CD14-positive monocyte (primary cell): ENCODE data around the gene RNU6-9. TPM values are rescaled to one million over a fixed set of nuclear protein-coding genes. Genes with fewer than 3 reads are reported as not detected.

Experiments used
- DNase-seq, 3 donors: peaks; one replicate each; pipeline ENCODE4 v3.0.0-alpha.2; 2011 to 2022
- H2AFZ ChIP-seq: 2 replicates; pipeline ENCODE4 v1.6.0; 2012; ENCODE audit warnings: mild to moderate bottlenecking, low read depth, low read length, inconsistent platforms; ENCODE audit not compliant: insufficient read depth, poor library complexity, severe bottlenecking
- H3K27ac ChIP-seq, 2 donors: 1 replicate in 1 of 2; 2 replicates in 1 of 2; pipeline ENCODE4 v1.5.1; 2012 to 2013; ENCODE audit warnings: low read length in 2 of 2, control low read depth in 1 of 2, inconsistent platforms in 1 of 2, low read depth in 1 of 2, mild to moderate bottlenecking in 1 of 2
- H3K27me3 ChIP-seq, 2 donors: one replicate each; pipeline versions ENCODE4 v1.6.0 to v1.6.1; 2011 to 2013; ENCODE audit warnings: low read length in 2 of 2; ENCODE audit not compliant: control insufficient read depth in 2 of 2, insufficient read depth in 2 of 2
- H3K36me3 ChIP-seq, 2 donors: replicated peaks in 1 of 2; 1 replicate in 1 of 2; 2 replicates in 1 of 2; pipeline versions ENCODE4 v1.5.1 to v1.6.1; 2012 to 2013; ENCODE audit warnings: low read length in 2 of 2, control low read depth in 1 of 2, inconsistent platforms in 1 of 2, mild to moderate bottlenecking in 1 of 2; ENCODE audit not compliant: insufficient read depth in 2 of 2, control insufficient read depth in 1 of 2
- H3K4me1 ChIP-seq, 2 donors: 1 replicate in 1 of 2; 2 replicates in 1 of 2; pipeline versions ENCODE4 v1.5.1 to v1.6.1; 2012 to 2013; ENCODE audit warnings: low read length in 2 of 2, control low read depth in 1 of 2, inconsistent platforms in 1 of 2, mild to moderate bottlenecking in 1 of 2, moderate library complexity in 1 of 2; ENCODE audit not compliant: insufficient read depth in 2 of 2, control insufficient read depth in 1 of 2
- H3K4me2 ChIP-seq: replicated peaks from 2 replicates; pipeline ENCODE3; 2012; ENCODE audit warnings: low read length, moderate library complexity, mild to moderate bottlenecking; ENCODE audit not compliant: poor library complexity, severe bottlenecking; ENCODE audit errors: extremely low read depth
- H3K4me3 ChIP-seq, 3 experiments: fragments of 200-600 bp in 1 of 3; sonication (generic) in 1 of 3; replicated peaks in 1 of 3; 1 replicate in 2 of 3; 2 replicates in 1 of 3; pipeline ENCODE4 v1.5.1; 2011 to 2013; ENCODE audit warnings: low read length in 3 of 3, mild to moderate bottlenecking in 3 of 3, control low read depth in 2 of 3, low read depth in 2 of 3, inconsistent platforms in 1 of 3, moderate library complexity in 1 of 3
- H3K79me2 ChIP-seq: 2 replicates; pipeline ENCODE4 v1.6.0; 2012; ENCODE audit warnings: mild to moderate bottlenecking, control low read depth, inconsistent platforms, low read length, moderate library complexity; ENCODE audit not compliant: insufficient read depth
- H3K9ac ChIP-seq: 2 replicates; pipeline ENCODE4 v1.6.0; 2017; ENCODE audit warnings: low read length, mild to moderate bottlenecking; ENCODE audit not compliant: insufficient read depth, poor library complexity, severe bottlenecking
- H3K9me3 ChIP-seq, 2 donors: replicated peaks in 1 of 2; 1 replicate in 1 of 2; 2 replicates in 1 of 2; pipeline versions ENCODE4 v1.5.1 to v1.6.1; 2012 to 2013; ENCODE audit warnings: low read length in 2 of 2, control low read depth in 1 of 2; ENCODE audit not compliant: control insufficient read depth in 1 of 2, insufficient read depth in 1 of 2
- H4K20me1 ChIP-seq: 2 replicates; pipeline ENCODE4 v1.6.0; 2012; ENCODE audit warnings: mild to moderate bottlenecking, low read length, control low read depth, moderate library complexity; ENCODE audit not compliant: insufficient read depth
- H3K27ac Mint-ChIP-seq, 7 donors: one replicate each; pipeline ENCODE4 v1.8.0; 2020; ENCODE audit warnings: mild to moderate bottlenecking in 7 of 7, mixed read lengths in 7 of 7, moderate library complexity in 6 of 7, inconsistent platforms in 2 of 7
- H3K27me3 Mint-ChIP-seq, 3 donors: one replicate each; pipeline ENCODE4 v1.8.0; 2021 to 2022; ENCODE audit warnings: low read depth in 3 of 3, mild to moderate bottlenecking in 3 of 3, mixed read lengths in 3 of 3, moderate library complexity in 3 of 3, inconsistent platforms in 1 of 3
- H3K36me3 Mint-ChIP-seq, 2 donors: one replicate each; pipeline ENCODE4 v1.8.0; 2020; ENCODE audit warnings: mixed read lengths in 2 of 2, inconsistent platforms in 1 of 2, mild to moderate bottlenecking in 1 of 2
- H3K4me1 Mint-ChIP-seq: one replicate; pipeline ENCODE4 v1.8.0; 2020; ENCODE audit warnings: mild to moderate bottlenecking, mixed read lengths
- H3K4me3 Mint-ChIP-seq, 2 donors: one replicate each; pipeline ENCODE4 v1.8.0; 2020; ENCODE audit warnings: mild to moderate bottlenecking in 2 of 2, mixed read lengths in 2 of 2, moderate library complexity in 1 of 2
- H3K9me3 Mint-ChIP-seq, 7 donors: one replicate each; pipeline ENCODE4 v1.8.0; 2020 to 2022; ENCODE audit warnings: mixed read lengths in 7 of 7, mild to moderate bottlenecking in 6 of 7, moderate library complexity in 6 of 7, inconsistent platforms in 2 of 7
- CTCF ChIP-seq: fragments of 200-600 bp; IDR thresholded peaks from one replicate; pipeline ENCODE4 v1.8.0; 2022; ENCODE audit warnings: antibody characterized with exemption, mild to moderate bottlenecking
- WGBS: methylation state at CpG from one replicate; pipeline ENCODE4 v1.1.5; 2013; ENCODE audit warnings: missing lambda C conversion rate; ENCODE audit not compliant: insufficient coverage; 5-methylcytosine and 5-hydroxymethylcytosine counted together
- intact Hi-C, 2 donors: fragments of 100-400 bp; cut with micrococcal nuclease; formaldehyde crosslinking; loops; one replicate each; pipeline versions ENCODE4 v1.15.0 to v1.15.1; 2023
- polyA plus RNA-seq, 3 donors: library from polyadenylated mRNA; depleted of rRNA in 1 of 3; unstranded in 2 of 3; stranded (reverse) in 1 of 3; fragments of 300-500 nt in 2 of 3; fragments of >200 nt in 1 of 3; fragmentation: Illumina TruSeq in 2 of 3; gene quantifications; 1 replicate in 2 of 3; 2 replicates in 1 of 3; pipeline ENCODE4 v1.2.3, GENCODE V29; 2012 to 2021

The RNU6-9 gene
- polyA plus RNA-seq, 3 donors, result not detected

GRCh38 chr19:855566-856120, 37.6 kb upstream of the RNU6-9 start:
- 76% methylated on average over 36 of the region's 40 CpGs for WGBS
- no peaks in the 10 kb centered on the region for H3K36me3 Mint-ChIP-seq
- no peak overlapping the region for H3K27ac Mint-ChIP-seq
- peaks cover under 1% of the 10 kb centered on the region for H4K20me1 ChIP-seq
- H3K4me3 ChIP-seq, result no peak overlapping the region
- no peak for TF ChIP-seq CTCF
- peaks cover 4 to 9% (median 6%) of the 10 kb centered on the region in 3 donors for H3K27me3 Mint-ChIP-seq
- H3K4me1 ChIP-seq, result peaks cover 47 to 64% of the 10 kb centered on the region in 2 donors
- peaks cover 34% of the 10 kb centered on the region for H3K4me1 Mint-ChIP-seq
- H3K79me2 ChIP-seq, result peaks cover 29% of the 10 kb centered on the region
- intact Hi-C loops, result loop anchor here in 1 of 2 donors (2.0 kb wide), 1 partner anchor 63 kb away; no protein-coding TSS in a partner anchor
- no peak overlapping the region for H3K4me3 Mint-ChIP-seq
- peaks cover 0 to 2% of the 10 kb centered on the region in 2 donors for H3K27me3 ChIP-seq
- no peak overlapping the region for H3K9ac ChIP-seq
- no peaks in the 10 kb centered on the region for H3K9me3 Mint-ChIP-seq
- H3K36me3 ChIP-seq, result no peaks in the 10 kb centered on the region
- H3K4me2 ChIP-seq, result no peak overlapping the region
- H3K9me3 ChIP-seq, result no peaks in the 10 kb centered on the region
- H3K27ac ChIP-seq, result no peak overlapping the region
- no peak overlapping the region for H2AFZ ChIP-seq
- no peak for DNase-seq

- Histone ChIP-seq H2AFZ (no peak overlapping the region), H3K9ac (no peak overlapping the region), H3K4me2 (no peak overlapping the region), H3K4me1 (peaks cover 44 to 64% of the 10 kb centered on the region in 2 donors), H4K20me1 (peaks cover 27% of the 10 kb centered on the region), H3K4me3 (no peak overlapping the region), H3K27me3 (no peaks in the 10 kb centered on the region), H3K9me3 (no peaks in the 10 kb centered on the region), H3K79me2 (peaks cover 20% of the 10 kb centered on the region), H3K27ac (peak overlapping the region in 1 of 2 donors; percentile 45), H3K36me3 (no peaks in the 10 kb centered on the region)
- Mint-ChIP-seq H3K4me1 (peaks cover 28% of the 10 kb centered on the region), H3K36me3 (no peaks in the 10 kb centered on the region), H3K4me3 (no peak overlapping the region), H3K9me3 (no peaks in the 10 kb centered on the region), H3K27me3 (peaks cover 0 to 3% (median 2%) of the 10 kb centered on the region in 3 donors), H3K27ac (peak overlapping the region; percentile 61 to 94 (median 82))
- intact Hi-C loops, result no loop called here
- DNase-seq, result no peak
- no CpG with 5 or more reads among the region's 9 CpGs for WGBS
- TF ChIP-seq CTCF, result no peak
Observed at GRCh38 chr19:858284-858683, 35.0 kb upstream of the RNU6-9 start.
